GM18858 (cell line): ENCODE data around the gene SIRT2.

Experiments
- ATAC-seq: cut with Tn5 transposase; IDR thresholded peaks from one replicate; pipeline ENCODE4 v1.9.1; 2021; ENCODE audit not compliant: unreplicated experiment

The SIRT2 gene

DNA sequence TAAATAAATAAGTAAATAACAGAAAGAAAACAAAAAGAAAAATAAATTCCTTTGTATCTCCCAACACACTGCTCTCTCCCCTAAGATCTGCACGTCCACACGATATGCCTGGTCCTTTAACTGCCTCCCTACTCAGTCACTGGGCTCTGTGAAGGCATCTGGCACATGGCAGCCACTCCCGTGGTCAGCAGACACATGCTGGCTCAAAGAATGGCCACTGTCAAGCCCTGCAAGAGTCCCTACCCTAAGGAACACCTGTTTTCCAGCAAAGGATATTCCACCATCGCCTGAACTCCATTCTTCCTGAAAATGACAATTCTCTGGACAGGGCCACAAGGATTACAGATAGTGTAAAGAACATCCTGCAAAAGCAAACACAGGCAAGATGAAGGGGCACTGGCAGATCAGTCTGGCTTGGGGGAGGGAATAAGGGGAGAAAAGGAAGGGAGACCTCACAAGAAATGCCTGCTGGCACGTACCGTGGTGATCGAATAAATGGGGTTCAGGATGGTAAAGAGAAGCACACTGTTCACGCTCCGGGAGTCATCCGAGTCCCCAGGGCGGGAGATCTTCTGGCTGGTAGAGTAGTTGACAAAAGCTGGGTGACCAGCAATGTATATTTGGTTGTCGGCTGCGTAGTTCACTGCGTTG is 53.9 kb downstream of the SIRT2 start:
- ATAC-seq: no peak

DNA sequence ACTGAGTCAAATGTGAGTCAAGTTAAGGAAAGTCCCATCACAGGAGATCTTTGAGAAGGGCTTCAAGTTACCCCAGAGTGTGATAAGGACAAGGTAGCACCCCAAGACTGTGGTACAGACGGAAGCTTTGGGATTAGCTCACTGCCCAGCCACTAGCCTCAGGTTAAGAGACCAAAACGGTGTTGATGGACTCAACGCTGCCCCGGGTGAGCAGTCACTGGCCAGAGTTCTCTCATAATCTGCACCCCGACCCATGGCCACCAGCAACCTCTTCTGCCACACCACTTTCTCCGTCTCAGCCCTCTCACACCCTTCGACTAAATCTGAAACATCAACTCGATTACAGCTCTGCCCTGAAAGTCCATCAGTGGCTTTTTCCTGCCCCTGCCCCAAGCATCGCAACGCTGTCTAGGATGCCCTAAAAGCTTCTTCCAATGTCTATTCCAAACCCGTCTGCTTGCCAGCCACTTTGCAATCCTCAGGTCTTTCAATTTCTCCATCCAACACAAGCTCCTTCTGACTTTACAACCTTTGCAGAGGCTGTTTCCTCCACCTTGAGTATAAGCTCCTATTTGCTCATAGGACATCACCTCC is 55.2 kb downstream of the SIRT2 start:
- no peak for ATAC-seq

DNA sequence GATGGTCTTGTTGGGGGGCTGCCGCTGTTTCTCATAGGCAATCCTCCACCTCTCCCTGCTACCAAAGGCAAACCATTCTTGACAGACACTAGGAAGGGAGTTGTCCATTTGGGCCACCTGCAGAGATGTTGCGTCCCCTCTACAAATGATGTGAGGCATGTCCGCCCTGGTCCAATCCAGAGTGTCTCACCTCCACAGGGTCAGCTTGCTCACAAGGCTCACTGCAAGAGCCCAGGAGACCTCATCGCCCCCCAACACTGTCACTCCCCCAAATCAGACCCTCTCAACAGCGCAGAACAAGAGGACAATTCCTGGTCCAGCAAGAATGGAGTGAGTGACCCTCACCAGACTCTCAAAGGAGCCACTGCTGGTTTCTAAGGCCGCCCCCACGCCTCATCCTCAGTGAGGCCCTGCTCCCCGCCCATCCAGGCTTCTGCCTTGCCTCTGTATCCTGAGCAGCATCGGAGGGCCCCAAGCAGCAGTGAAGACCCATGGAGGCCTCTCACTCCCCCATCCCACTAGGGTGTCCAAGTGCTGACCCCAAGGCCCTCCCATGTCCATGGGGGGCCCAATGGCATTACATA is 56.2 kb downstream of the SIRT2 start:
- ATAC-seq: no peak

DNA sequence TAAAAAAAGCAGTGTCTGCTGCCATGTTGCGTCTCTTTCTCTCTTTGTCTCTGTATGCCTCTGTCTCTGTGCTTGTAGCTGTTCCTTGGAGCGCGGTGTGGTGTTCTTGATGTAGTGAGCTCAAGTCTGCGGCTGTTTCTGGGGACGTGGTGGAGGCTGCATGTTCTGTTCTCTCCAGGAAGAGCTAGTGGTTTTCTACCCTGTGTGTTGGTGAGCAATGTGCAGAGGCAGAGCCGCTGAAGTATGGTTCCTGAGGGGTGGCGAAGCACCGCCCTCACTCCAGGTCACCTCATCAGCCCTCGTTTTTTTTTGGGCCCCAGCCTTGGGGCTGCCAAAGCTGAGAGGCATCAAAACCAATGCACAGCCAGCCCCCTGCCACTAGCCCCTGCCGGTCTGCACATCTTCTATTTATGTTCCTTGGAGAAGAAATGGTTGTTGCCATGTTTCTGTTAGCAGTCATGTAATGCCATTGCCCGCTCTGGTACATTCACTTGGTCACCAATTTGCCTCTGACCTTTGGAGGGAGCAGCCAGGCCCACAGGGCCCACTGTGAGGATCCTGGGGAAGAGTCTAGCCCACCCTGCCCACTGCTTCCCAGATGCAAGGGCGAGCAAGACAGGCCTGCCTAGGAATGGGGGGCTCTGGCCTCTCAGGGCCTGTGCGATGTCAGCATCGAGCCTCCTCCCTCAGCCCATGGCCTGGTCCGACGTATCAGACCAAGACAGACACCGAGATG is 56.8 kb downstream of the SIRT2 start:
- ATAC-seq: no peak

GRCh38 chr19:38841787-38842438 is 57.5 kb downstream of the SIRT2 start:
- ATAC-seq: no peak

DNA sequence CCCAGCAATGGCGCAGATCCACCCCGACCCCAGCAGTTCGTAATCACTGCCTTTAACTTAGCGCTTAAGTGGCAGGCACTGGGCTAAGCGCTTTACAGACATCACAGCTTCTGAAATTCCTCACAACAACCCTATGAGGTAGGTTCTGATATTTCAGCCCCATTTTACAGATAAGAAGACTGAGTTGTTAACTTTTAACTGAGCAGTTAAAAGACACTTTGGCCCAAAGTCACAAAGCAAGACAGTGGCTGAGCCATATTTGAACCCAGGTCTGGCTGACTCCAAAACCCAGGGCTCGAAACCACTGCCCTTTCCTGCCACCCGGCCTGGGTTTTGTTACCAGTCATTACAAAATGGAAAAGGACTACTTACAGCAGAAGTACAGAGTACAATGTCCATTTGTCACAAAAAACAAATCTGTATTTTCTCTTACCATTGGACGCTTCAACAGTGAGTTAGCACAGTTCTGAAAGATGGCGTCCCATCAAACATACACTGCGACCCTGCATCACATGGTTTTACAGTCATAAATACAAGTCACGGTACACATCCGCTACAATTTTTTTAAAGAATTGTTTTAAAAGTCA is 58.1 kb downstream of the SIRT2 start:
- no peak for ATAC-seq

- no peak for ATAC-seq
Observed at GRCh38 chr19:38840583-38840968, 58.8 kb downstream of the SIRT2 start.

DNA sequence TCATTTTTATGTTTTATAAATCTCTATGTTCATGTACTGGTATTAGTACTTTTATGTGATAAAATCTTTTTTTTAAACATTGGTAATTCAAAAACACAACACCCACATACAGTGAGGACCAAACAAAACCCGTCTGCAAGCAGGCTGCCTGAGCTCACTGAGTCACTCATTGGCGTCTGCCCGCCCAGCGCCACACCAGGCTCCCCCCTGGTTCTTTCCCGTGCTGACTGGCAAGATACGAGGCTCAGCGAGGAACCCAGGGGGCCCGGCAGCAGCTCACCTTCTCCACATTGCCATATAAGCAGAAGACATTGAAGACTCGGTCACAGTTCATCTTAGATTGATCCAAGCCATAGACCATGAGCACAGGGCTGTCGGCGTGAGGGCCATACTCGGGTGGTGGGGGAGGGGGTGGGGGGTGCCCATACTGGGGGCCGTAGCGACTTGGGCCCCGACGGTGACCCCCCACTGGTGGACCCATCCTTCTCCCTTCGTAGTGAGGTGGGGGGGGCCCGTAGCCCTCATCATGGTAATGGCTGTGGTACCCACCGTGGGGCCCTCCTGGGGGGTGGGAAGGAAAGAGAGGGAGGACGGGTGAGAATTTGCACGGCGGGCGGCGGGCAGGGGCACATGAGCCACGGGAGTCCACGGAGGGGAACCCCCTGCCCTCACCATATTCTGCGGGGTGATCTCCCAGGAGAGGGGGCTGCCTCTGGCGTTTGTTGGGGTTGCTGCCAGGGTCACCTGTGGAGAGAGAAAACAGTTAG is 59.4 kb downstream of the SIRT2 start:
- no peak for ATAC-seq

DNA sequence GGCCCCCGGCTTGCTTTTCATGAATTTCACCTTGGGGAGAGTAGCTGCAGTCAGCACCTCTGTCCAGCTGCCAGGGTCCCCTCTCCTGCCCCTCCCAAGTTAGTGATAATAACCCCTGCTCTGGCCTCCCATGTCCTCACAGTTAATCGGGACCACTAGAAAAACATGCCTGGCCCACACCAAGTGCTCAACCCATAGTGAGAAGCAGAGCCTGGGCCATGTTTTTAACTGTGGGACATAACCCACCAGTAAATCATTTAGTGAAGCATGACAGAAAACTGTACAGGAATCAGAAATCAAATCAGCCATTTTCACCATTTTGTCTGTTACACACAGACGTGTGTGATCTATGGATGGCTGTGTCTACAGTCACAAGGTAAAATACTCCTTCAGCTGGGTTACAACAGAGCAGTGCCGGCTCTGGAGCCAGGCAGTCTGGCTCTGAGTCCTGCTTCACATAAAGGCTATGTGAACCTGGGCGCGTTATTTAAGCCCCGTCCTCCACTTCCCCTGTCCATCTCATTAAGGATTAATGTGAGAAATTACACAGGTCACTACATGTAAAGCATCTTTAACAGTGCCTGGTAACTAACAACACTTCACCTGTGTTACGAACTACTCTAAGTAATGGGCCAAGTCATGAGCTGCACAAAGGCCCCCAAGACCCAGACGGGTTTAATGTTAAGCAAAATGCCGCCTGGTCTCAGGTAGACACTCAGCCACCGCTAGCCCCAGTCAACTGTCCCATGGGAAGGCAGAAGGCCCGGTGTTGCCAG is 60.2 kb downstream of the SIRT2 start:
- ATAC-seq: no peak

- ATAC-seq: no peak
Observed at GRCh38 chr19:38838208-38838985, 61.0 kb downstream of the SIRT2 start.

- ATAC-seq: no peak
Observed at GRCh38 chr19:38837656-38838121, 61.7 kb downstream of the SIRT2 start.

- no peak for ATAC-seq
Observed at GRCh38 chr19:38836983-38837626, 62.3 kb downstream of the SIRT2 start.

DNA sequence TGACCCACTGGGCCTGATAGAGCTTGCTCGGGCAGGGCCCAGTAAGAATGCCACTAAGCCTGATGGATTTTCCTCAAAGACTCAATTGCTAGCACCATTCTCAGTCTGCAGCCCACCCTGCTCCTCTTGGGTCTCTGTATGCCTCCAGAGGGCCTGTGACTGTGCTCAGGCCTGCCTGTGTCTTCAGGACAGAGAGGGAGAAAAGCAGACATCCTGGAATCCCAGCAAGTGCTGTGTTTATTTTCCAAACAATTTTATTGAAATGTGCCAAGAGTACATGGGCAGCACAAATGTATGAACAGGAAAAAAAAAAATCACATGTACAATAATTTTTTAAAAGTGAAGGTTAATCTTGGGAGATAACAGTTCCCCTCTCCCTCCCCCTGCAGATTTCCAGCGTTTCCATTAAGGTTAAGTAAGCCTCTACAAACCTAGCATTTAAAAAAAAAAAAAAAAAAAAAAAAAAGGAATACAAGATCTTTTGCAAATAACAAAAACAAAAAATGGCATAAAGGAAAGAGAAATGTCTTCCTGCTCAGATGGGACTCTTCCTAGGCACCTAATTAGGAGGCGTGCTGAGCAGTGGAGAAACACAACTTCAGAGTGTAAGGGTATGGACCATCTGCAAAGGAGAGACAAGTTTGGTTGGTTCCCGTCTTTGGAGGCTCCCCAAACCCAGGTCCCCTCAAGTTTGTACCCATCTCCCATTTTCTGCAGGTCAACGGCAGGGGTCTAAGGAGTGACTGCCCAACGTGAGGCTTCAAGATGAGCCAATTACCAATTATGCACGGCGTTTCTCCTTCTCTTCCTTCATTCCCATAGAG is 63.0 kb downstream of the SIRT2 start:
- no peak for ATAC-seq

DNA sequence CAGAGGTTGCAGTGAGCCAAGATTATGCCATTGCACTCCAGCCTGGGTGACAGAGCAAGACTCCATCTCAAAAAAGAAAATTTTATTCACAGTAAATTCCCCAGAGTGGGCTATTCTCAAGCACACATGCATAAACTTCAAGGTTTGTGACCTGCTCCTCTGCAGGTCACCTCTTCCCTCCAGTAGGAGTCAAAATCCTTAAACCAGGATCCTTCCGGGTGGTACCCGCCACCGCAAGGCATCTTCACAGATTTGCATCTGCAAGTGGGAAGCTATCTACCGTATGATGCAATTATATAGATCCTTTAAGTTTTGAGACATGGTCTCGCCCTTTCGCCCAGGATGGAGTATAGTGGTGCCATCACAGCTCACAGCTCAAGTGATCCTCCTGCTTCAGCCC is 64.8 kb downstream of the SIRT2 start:
- no peak for ATAC-seq

DNA sequence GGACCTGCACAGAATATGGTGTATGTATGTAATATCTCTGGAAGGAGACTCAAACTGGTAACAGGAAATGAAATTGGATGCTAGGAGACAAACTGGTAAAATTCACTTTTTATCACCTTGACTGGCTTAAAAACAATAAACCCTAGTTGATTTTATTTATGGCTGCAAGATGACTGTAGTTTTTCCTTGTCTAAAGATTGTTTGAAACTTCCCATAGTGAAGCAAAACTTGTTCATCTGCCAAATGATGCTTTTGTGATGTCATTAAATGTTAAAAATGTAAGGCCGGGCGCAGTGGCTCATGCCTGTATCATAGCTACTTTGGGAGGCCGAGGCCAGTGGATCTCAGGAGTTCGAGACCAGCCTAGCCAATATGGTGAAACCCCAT is 65.3 kb downstream of the SIRT2 start:
- ATAC-seq: no peak

DNA sequence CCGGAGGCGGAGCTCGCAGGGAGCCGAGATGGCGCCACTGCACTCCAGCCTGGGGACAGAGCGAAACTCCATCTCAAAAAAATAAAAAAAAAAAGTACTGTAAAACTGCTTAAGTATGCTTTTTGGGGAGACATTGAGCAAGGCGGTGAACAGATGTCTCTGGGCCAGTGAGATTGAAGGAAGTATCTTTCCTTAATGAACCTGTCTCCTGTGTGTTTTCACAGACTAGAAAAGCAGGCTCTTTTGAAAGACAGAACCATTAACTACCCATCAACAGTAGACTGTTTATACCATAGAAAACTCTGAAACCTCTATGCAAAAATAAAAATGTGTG is 66.4 kb downstream of the SIRT2 start:
- ATAC-seq: no peak

- ATAC-seq: no peak
Observed at GRCh38 chr19:38831142-38831605, 68.2 kb downstream of the SIRT2 start.
